SKM-1 (cell line): ENCODE results near the gene ZFP69B.
A peak's percentile ranks its signal among the peaks of the same experiment; 100 is the strongest.
"Not testable (repeated sequence)": the region's sequence is repeated elsewhere in the genome, so short reads cannot be mapped to it uniquely, and the experiment has no call there.

ENCODE experiments used
- DNase-seq: peaks from one replicate; lab custom pipeline; 2025; ENCODE audit not compliant: unreplicated experiment; lab: John Stamatoyannopoulos, UW

The ZFP69B gene

GRCh38 chr1:40435471-40435870, 14.8 kb upstream of the ZFP69B start:
- no peak for DNase-seq

GRCh38 chr1:40435876-40436275, 14.4 kb upstream of the ZFP69B start:
- DNase-seq = no peak

DNA sequence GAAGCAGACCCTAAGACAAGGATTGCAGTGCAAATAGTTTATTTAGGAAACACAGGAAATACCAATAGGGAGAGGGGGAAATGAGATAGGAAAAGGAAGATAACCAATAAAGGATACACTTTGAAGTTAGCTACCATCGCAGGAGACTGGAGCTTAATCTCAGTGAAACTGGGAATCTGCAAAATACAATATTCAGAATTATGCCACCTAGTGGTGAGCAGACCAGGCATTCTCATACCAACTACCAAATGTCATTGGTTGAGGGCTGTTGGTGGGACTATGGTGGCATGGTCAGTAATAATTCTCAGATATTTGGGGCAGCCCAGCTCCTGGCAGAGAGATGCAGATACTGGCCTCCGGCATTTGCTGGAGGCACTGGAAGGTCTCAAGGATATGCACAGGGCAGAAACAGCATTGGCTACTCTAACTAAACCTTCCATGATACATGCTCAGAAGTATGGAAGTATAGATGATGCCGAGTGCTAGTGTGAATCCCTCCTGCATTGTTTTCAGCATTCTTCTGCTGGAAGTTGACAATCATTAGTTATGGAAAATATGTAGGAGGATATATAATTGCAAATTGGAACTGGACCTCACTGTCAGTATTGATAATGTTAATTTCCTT, 11.8 kb upstream of the ZFP69B start:
- peak; percentile 39 for DNase-seq

- no peak for DNase-seq
Measured at GRCh38 chr1:40439247-40439646, 11.0 kb upstream of the ZFP69B start.

GRCh38 chr1:40450495-40451237, 390 bp downstream of the ZFP69B start:
- DNase-seq = no peak

DNA sequence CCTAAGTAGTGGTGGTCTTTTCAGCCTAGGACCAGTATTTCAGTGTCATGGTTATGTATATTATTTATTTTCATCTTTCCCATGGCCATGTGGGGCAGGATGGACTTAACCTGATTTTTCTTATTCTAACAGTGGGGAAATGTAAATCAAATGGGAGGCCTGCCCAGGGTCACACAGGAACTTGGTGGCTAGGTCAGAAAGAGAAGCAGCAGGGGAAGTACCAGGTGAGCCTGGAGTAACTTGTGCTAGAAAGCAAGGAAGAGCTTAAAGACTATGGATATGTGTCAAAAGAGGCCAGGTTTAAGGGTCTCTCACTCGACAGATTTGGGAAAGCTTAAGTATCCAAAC, 936 bp downstream of the ZFP69B start:
- no peak for DNase-seq

DNA sequence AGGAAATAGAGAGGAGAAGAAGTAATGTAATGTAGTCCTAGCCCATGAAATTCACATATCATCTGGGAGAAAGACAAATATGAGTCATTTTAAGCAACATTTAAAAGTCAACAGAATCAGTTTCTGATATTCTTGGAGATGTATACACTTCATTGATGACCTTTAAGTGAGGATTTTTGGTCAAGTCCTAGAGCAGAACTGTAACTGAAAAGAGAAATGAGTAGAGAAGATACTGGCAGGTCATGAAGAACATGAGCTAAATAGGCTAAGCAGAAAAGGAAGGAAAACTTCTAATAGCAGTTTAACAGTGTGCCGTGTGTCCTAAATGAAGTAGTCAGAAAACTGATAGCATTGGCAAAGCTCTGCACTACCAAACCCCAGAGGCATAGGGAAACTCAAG, 4.6 kb downstream of the ZFP69B start:
- no peak for DNase-seq

DNA sequence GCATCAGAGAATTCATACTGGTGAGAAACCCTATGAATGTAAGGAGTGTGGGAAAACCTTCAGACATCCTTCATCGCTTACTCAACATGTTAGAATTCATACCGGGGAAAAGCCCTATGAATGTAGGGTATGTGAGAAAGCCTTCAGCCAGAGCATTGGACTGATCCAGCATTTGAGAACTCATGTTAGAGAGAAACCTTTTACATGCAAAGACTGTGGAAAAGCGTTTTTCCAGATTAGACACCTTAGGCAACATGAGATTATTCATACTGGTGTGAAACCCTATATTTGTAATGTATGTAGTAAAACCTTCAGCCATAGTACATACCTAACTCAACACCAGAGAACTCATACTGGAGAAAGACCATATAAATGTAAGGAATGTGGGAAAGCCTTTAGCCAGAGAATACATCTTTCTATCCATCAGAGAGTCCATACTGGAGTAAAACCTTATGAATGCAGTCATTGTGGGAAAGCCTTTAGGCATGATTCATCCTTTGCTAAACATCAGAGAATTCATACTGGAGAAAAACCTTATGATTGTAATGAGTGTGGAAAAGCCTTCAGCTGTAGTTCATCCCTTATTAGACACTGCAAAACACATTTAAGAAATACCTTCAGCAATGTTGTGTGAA, 12.8 kb downstream of the ZFP69B start:
- no peak for DNase-seq

DNA sequence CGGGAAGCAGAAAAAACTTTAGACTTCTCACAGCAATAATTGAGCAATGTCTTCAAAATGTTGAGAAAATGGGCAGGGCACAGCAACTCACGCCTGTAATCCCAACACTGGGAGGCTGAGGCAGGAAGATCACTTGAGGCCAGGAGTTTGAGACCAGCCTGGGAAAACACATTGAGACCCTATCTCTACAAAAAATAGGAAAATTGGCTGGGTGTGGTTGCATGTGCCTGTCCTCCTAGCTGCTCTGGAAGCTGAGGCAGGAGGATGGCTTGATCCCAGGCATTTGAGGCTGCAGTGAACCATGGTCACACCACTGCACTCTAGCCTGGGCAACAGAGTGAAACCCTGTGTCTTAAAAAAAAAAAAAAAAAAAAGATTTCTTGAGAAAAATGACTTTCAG, 19.1 kb downstream of the ZFP69B start:
- no peak for DNase-seq

- DNase-seq = no peak
Measured at GRCh38 chr1:40475268-40475667, 25.0 kb downstream of the ZFP69B start.

DNA sequence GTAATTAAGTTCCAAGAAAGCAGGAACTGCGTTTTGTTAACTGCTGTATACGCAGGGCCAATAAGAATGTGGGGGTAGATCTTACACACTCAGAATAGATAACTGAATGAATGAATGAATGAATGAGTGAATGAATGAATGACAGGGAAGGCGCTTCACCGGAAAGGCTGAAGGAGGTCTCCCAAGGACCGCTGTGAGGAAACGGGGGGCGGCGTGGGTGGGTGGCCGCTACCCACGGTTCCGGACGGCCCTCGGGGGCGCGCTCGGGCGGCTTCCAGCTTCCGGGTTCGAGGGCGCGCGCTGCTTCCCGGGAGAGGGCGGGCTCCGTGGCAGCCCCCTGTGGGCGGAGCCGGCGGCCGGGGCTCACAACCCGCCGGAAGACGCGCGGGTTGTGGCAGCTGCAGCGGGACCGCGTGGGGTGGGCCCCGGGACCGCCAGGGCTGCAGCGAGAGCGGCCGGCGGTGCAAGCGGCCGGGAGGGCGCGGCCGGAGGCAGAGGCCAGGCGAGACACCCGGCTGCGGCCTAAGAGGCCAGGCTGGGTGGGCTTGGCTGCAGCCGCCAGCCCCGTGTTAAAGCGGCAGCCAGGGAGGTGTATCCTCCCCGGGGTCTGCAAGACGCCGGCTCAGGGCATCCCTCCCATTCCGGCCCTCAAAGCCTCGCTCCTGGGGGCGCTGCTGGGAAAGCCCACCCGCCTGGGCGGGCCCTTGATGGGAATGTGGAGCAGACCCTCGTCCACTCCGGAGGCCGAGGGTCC, 26.8 kb downstream of the ZFP69B start, which contains the start of gene ZFP69:
Gene ZFP69 (plus strand): TSS at position 367 of the 754 bp plus-strand sequence. CDS start 2,072 bp downstream, outside the sequence.
- DNase-seq = peak; percentile 50

DNA sequence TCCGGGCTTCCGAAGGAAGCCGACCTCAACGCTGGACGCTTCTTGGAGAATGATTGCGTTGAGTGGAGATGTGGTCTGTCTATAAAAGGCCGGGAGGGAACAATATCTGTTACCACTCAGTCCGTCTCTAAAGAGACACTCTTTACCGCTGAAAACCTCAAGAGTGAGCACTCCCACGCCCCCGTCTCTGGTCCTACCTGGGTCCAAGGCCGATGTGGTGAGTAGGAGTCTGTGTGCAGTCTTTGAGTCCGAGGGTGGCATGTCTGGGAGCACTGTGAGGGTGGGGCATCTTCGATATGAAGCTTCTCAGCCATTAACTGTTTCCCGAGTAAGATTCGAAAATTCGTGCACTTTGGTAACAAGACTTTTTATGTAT, 27.4 kb downstream of the ZFP69B start:
- no peak for DNase-seq

- DNase-seq = no peak
Measured at GRCh38 chr1:40478276-40478675, 28.0 kb downstream of the ZFP69B start.

- DNase-seq = no peak
Measured at GRCh38 chr1:40479156-40479555, 28.9 kb downstream of the ZFP69B start.

GRCh38 chr1:40495315-40495903, 45.1 kb downstream of the ZFP69B start:
- no peak for DNase-seq

DNA sequence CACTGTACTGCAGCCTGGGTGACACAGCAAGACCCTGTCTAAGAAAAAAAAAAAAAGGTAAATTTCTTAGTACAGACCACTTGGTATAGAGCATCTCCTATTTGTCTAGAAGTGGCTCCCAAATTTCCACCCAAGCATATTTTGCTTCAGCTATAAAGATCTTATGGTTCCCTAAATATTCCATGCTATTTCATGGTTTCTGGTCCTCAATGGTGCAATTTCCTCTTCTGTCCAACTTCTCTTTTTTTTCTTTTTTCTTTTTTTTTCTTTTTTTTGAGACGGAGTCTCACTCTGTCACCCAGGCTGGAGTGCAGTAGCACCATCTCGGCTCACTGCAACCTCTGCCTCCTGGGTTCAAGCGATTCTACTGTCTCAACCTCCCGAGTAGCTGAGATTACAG, 52.4 kb downstream of the ZFP69B start:
- DNase-seq = not testable (repeated sequence)

DNA sequence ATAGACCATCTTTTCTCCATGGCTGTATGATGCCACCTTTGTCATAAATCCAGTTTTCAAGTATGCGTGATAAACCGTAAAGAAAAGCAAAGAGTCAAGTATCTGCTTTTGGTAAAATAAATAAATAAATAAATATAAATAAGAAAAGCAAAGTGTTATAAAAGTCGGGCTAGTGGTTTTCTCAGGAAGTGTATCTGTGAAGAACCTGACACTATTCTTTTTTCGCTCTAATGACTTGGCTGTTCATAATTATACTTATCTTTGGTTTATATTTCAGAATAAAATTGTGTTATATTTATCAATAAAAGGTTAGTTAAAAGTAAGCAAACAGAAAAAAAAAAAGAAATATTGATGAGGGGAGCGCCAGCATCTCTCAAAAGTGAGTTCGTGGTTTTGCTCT, 57.7 kb downstream of the ZFP69B start:
- no peak for DNase-seq

DNA sequence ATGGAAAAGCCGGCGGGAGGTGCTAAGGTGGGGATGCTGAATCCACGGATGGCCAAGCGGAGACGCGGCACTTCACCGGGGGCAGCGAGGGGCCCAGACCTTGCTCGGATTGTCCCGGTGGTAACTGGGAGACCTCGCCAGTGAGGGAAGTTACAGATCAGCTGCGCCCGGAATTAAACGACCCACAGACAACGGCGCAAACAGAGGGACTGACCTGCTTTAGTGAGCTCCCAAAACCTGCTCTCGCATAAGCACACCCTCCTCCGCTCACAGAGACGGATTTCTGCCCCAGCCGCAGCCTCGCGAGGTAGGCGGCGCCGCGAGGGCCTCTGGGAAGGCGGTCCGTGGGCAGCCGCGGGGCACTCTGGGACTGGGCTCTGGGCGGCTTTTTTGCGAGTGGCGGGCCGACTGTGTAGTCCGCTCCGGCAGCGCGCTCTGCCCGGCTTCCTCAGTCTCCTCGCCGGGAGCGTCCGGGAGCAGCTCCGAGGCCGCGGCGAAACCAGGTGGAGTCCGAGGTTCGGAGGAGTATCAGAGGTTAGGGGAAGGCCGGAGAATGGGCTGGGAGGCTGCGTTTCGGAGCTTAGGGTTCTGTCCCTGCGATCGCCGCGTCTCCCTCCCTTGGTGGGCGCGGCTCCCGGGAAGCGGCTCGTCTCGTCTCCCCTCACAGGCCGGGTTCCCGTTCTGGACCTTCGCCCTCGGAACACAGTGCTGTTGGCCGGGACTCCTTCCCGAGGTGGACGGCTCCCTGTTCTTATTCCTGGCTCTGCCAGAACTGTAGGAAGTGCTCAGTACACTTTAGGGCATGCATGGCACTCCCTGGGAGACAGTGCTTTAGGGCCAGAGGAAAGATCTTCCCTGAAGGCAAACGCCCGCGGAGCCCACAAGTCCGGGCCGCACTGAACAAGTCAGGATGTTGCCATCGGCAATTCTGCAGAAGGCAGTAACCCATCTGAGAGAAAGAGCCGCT, 58.4 kb downstream of the ZFP69B start, which contains the start of gene EXO5:
Gene EXO5 (plus strand): TSS at position 393 of the 967 bp plus-strand sequence. CDS start 5,778 bp downstream, outside the sequence.
- DNase-seq = peak; percentile 57
